Mucosa of gallbladder (tissue), 1 donor: ENCODE data around the gene HLA-DQB2. TPM values are rescaled to one million over a fixed set of nuclear protein-coding genes. Genes with fewer than 3 reads are reported as not detected.
"Not testable (repeated sequence)": the region's sequence is repeated elsewhere in the genome, so short reads cannot be mapped to it uniquely, and the experiment has no call there.

Experiments
- DNase-seq: peaks from one replicate; pipeline ENCODE4 v3.0.0-alpha.2; 2020; ENCODE audit warnings: low spot score
- total RNA-seq: library from RNA; stranded (reverse); gene quantifications from one replicate; pipeline ENCODE4 v1.2.1, GENCODE V29; 2021
- donor health status: DM: no; HTN: no; CAD: no.

HLA-DQB2 gene
- 4.0 TPM for total RNA-seq

DNA sequence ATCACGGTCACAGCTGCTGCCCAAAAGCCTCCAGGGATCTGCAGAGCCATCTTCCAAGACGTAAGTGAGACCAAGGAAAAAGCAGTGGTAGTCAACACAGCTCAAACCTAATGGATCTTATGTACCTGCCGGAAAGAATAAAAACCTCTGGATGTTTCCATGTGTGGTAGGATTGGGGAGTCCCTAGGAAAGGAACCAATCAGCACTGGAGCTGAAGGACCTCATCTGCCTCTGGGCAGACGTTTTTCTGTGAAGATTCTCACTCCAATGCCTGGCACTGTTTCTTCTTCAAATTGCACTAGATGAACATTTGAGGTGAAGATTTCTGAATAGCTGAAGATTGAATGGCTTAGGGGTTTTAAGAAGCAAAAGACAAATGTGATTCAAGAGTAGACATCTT, at the start of gene HLA-DQB2:
HLA-DQB2 (minus strand) TSS at position 112 of the 400 bp plus-strand sequence; CDS start at position 50, 62 bp downstream.
- DNase-seq, result no peak

GRCh38 chr6:32809171-32809570, 45.8 kb upstream of the HLA-DQB2 start:
- DNase-seq, result no peak

GRCh38 chr6:32807020-32807580, 43.8 kb upstream of the HLA-DQB2 start:
- no peak for DNase-seq

GRCh38 chr6:32805404-32805803, 42.1 kb upstream of the HLA-DQB2 start:
- DNase-seq, result not testable (repeated sequence)

- no peak for DNase-seq
Measured at GRCh38 chr6:32803416-32803815, 40.1 kb upstream of the HLA-DQB2 start.

DNA sequence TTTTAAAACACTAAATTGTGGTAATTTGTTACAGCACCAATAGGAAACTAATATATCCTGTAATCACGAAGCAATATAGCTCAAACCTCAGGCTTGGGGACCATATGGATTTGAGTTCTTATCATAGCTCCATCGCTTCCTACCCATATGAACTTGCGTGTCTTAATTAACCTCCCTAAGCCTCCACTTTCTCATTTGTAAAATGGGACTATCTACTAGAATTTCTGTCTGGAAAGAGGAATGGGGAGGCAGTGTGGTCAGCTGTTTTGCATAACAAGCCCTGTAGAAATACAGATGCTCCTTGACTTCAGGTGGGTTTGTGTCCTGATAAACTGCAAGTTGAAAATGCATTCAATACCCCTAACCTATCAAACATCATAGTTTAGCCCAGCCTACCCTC, 36.4 kb upstream of the HLA-DQB2 start:
- DNase-seq, result no peak

GRCh38 chr6:32799168-32799567, 35.8 kb upstream of the HLA-DQB2 start:
- DNase-seq, result no peak

- peak; percentile 78 for DNase-seq
Measured at GRCh38 chr6:32796848-32797776, 33.8 kb upstream of the HLA-DQB2 start.

- DNase-seq, result no peak
Measured at GRCh38 chr6:32794510-32794909, 31.2 kb upstream of the HLA-DQB2 start.

- no peak for DNase-seq
Measured at GRCh38 chr6:32792901-32793435, 29.6 kb upstream of the HLA-DQB2 start.

GRCh38 chr6:32790306-32790705, 27.0 kb upstream of the HLA-DQB2 start:
- no peak for DNase-seq

DNA sequence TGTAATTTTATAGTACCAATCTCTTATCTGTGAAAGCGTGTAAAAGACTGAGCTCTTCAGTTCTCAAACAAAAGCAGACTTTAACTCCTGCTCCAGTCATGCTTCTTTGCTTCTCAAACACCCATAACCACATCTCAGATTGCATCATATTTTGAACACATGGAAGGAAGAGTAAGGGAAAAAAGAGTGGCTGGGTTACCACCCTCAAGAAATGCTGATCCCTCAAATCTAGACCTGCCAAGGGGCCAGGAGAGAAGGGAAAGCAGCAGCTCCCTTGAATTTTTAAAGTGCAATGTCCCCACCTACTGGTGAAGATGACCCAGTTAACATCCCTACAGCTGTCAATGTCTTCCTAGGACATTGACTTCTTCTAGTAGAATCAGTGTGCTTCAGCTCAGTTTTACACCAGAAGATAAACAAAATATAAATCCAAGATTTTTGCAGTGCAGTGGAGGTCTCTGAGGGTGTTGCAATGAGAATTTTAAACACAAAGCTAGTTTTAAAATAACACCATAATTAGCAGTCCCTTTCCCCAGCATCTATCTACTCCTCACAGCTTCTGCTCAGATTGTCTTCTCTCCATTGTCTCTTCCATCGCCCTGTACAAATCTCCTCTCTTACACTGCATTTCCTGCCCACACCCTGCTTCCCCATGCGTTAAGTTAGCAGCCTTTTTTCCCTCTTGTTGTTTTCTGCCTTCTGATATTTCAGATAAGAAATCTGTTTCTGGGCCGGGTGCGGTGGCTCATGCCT, 22.6 kb upstream of the HLA-DQB2 start:
- peak; percentile 49 for DNase-seq

GRCh38 chr6:32782923-32783322, 19.6 kb upstream of the HLA-DQB2 start:
- not testable (repeated sequence) for DNase-seq

GRCh38 chr6:32779036-32779435, 15.7 kb upstream of the HLA-DQB2 start:
- DNase-seq, result no peak

- DNase-seq, result no peak
Measured at GRCh38 chr6:32775071-32775470, 11.7 kb upstream of the HLA-DQB2 start.

DNA sequence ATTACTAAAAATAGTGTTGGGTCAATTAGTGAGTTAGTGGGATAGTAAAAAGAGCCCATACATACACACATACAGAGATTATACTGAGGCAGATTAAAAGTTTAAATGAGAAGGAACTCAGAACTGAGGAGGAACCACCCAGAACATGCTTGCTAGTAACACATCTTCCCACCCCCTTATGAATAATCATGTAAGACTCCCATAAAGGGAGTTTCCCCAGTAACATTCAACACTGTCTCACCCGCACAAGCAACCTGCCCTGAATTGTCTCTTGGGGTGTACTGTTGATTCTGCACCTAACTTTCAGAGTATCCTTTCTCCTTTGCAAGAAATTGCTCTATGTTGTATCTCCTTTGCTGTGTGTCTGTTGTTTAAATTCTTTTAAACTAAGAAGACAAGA, 11.1 kb upstream of the HLA-DQB2 start:
- DNase-seq, result no peak

DNA sequence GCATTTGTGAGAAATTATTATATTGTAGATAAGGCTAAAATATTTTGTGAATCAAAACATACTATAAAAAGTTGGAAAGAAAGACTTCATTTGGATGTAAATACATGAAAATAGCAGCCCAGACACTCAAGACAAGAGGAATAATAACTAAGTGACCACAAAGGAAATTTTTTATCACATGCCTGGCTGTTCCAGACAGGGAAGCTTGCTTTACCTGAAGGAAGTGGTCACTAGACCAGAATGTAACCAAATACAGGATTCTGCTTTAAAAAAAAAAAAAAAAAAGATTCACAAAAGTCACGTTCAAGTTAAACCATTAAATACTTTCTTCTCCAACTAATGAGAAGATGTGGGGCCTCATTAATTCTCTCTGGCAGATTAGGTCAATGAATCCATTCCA, 9.3 kb upstream of the HLA-DQB2 start:
- DNase-seq, result no peak

DNA sequence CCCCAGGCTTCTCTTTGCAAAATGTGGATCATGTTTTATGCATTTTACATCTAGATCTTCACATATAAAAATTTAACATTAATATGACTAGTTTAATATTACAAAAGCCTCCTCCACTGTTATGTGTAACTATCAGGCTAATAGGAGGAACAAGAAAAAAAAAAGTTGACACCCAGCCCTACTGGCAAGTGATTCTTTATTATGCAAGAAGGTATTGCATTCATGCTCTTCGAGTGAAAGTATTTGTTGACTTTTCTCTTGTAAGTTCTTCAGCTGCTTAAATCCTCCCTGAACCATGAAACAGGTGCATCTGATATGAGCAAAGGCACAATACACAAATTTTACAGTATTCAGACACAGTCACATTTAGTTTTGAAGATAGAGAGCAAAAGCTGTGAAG, 716 bp upstream of the HLA-DQB2 start:
- no peak for DNase-seq

- no peak for DNase-seq
Measured at GRCh38 chr6:32761548-32761947, 1.8 kb downstream of the HLA-DQB2 start.

DNA sequence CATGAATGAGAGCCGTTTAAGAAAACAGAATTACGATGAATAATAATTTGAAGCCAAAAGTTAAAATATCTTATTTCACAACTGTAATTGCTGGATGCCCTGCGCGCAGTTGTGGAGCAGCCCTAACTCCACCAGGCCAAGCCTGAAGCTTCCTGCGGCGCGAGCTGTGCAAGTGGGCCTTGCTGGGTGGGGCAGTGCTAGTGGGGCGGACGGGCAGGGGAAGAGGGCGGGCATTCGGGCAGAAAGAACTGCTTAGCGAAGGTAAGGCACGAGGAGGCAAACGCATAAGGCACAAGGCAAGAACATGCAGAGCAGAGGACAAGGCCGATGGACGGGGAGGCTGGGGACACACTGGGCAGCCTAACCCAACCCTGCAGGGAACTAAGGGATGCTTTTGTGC, 2.3 kb downstream of the HLA-DQB2 start:
- DNase-seq, result no peak

DNA sequence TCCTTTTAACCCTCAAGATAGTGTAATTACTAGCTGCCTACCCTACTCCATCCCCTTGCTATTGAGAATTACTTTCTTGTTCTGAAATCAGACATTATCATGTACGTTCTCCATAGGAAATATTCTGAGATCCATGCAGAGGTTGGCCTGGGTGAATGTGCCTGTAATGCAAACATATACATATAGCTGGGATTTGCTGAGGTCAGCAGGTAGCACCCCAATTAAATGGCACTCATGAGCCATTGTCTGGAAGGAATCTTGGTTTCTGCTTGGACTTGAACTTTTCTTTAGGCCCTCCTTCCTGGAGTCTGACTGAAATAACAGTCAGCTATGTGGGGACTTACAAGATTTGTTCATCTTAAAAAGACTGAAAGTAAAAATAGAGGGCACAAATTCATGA, 3.7 kb downstream of the HLA-DQB2 start:
- no peak for DNase-seq

GRCh38 chr6:32752580-32752979, 10.8 kb downstream of the HLA-DQB2 start:
- DNase-seq, result peak; percentile 12
